H1 (cell line): ENCODE results near the gene UBE2E1. TPM values are rescaled to one million over a fixed set of nuclear protein-coding genes. Genes with fewer than 3 reads are reported as not detected.
"Not testable (repeated sequence)": the region's sequence is repeated elsewhere in the genome, so short reads cannot be mapped to it uniquely, and the experiment has no call there.

Experiments used
- CTCF ChIA-PET: fragments of 300-600 bp; sonication (Branson Sonifier 250); formaldehyde crosslinking; loops from one replicate; lab custom pipeline; 2021; ENCODE audit not compliant: partially characterized antibody; lab: Charles Lee
- POLR2A ChIA-PET: fragments of 300-600 bp; sonication (Branson Sonifier 250); formaldehyde crosslinking; loops from one replicate; lab custom pipeline; 2021; ENCODE audit warnings: inconsistent platforms; ENCODE audit not compliant: partially characterized antibody; lab: Charles Lee
- DNase-seq, 2 experiments: peaks; one replicate each; pipeline versions ENCODE4 v3.0.0 to v3.0.0-alpha.2; 2010 to 2022; ENCODE audit warnings: low spot score in 2 of 2, low read depth in 1 of 2, mixed read lengths in 1 of 2
- FAIRE-seq: peaks from 2 replicates; lab custom pipeline; 2011; peaks lifted over from hg19 to GRCh38; lab: Jason Lieb, UNC
- H2AFZ ChIP-seq: 2 replicates; pipeline ENCODE4 v1.8.1; 2012; ENCODE audit warnings: low read length, inconsistent platforms
- H2AK5ac ChIP-seq: 2 replicates; pipeline ENCODE4 v1.6.1; 2013; ENCODE audit warnings: low read depth, low read length
- H2BK120ac ChIP-seq: replicated peaks from 2 replicates; pipeline ENCODE3; 2013; ENCODE audit warnings: low read depth, low read length, inconsistent platforms
- H2BK12ac ChIP-seq: 2 replicates; pipeline ENCODE4 v1.6.1; 2013; ENCODE audit warnings: low read depth, low read length
- H2BK15ac ChIP-seq: 2 replicates; pipeline ENCODE4 v1.6.1; 2013; ENCODE audit warnings: low read length
- H2BK20ac ChIP-seq: 2 replicates; pipeline ENCODE4 v1.6.1; 2013; ENCODE audit warnings: low read length
- H2BK5ac ChIP-seq: 2 replicates; pipeline ENCODE4 v1.6.1; 2013; ENCODE audit warnings: low read depth, low read length
- H3K14ac ChIP-seq: 2 replicates; pipeline ENCODE4 v1.6.1; 2013; ENCODE audit warnings: inconsistent platforms; ENCODE audit not compliant: insufficient read length
- H3K18ac ChIP-seq: 2 replicates; pipeline ENCODE4 v1.6.1; 2013; ENCODE audit warnings: low read length; ENCODE audit errors: extremely low read depth
- H3K23ac ChIP-seq: 2 replicates; pipeline ENCODE4 v1.6.1; 2013; ENCODE audit warnings: inconsistent platforms; ENCODE audit not compliant: insufficient read length
- H3K23me2 ChIP-seq: 2 replicates; pipeline ENCODE4 v1.6.1; 2013; ENCODE audit warnings: low read depth, low read length
- H3K27ac ChIP-seq: 2 replicates; pipeline ENCODE4 v1.6.1; 2011; ENCODE audit warnings: low read depth, low read length, inconsistent platforms
- H3K27me3 ChIP-seq, 4 experiments: replicated peaks in 1 of 4; 1 replicate in 1 of 4; 2 replicates in 3 of 4; pipeline versions ENCODE4 v1.6.1 to v1.8.1; 2011 to 2013; ENCODE audit warnings: low read length in 3 of 4, mild to moderate bottlenecking in 3 of 4, inconsistent platforms in 2 of 4, mixed read lengths in 2 of 4, moderate library complexity in 1 of 4; ENCODE audit not compliant: control insufficient read depth in 3 of 4, insufficient read depth in 3 of 4; ENCODE audit errors: extremely low read depth in 1 of 4
- H3K36me3 ChIP-seq, 4 experiments: 2 replicates each; pipeline versions ENCODE4 v1.6.1 to v1.8.1; 2011 to 2013; ENCODE audit warnings: mild to moderate bottlenecking in 4 of 4, low read length in 3 of 4, moderate library complexity in 2 of 4, control low read depth in 1 of 4, inconsistent platforms in 1 of 4; ENCODE audit not compliant: insufficient read depth in 4 of 4, control insufficient read depth in 2 of 4
- H3K4ac ChIP-seq: replicated peaks from 2 replicates; pipeline ENCODE3; 2013; ENCODE audit warnings: low read length, low read depth, mixed read lengths, inconsistent platforms; ENCODE audit not compliant: insufficient read length
- H3K4me1 ChIP-seq, 4 experiments: replicated peaks in 1 of 4; 1 replicate in 1 of 4; 2 replicates in 3 of 4; pipeline versions ENCODE4 v1.6.1 to v1.8.1; 2011 to 2013; ENCODE audit warnings: low read length in 3 of 4, inconsistent platforms in 2 of 4, mixed read lengths in 1 of 4; ENCODE audit not compliant: insufficient read depth in 4 of 4, control insufficient read depth in 3 of 4
- H3K4me2 ChIP-seq, 2 experiments: 2 replicates each; pipeline versions ENCODE4 v1.6.1 to v1.8.1; 2011 to 2013; ENCODE audit warnings: low read depth in 2 of 2, low read length in 2 of 2, control low read depth in 1 of 2, inconsistent platforms in 1 of 2, mild to moderate bottlenecking in 1 of 2; ENCODE audit not compliant: insufficient read depth in 1 of 2
- H3K4me3 ChIP-seq, 4 experiments: fragments of 200-600, 300-600 bp in 1 of 4; sonication (generic), shearing (Covaris generic), sonication (Bioruptor Twin) in 1 of 4; 2 replicates each; pipeline versions ENCODE4 v1.5.1 to v1.8.1; 2011 to 2016; ENCODE audit warnings: low read length in 4 of 4, low read depth in 3 of 4, control low read depth in 2 of 4, inconsistent platforms in 2 of 4, mild to moderate bottlenecking in 2 of 4, mixed read lengths in 1 of 4, moderate library complexity in 1 of 4; ENCODE audit not compliant: insufficient read depth in 2 of 4; ENCODE audit errors: extremely low read depth in 1 of 4
- H3K56ac ChIP-seq: replicated peaks from 2 replicates; pipeline ENCODE3; 2013; ENCODE audit warnings: low read depth, mild to moderate bottlenecking, mixed read lengths, low read length, inconsistent platforms; ENCODE audit not compliant: insufficient read length
- H3K79me1 ChIP-seq: 2 replicates; pipeline ENCODE4 v1.6.1; 2013; ENCODE audit warnings: low read depth, low read length, control low read depth
- H3K79me2 ChIP-seq, 2 experiments: 2 replicates each; pipeline versions ENCODE4 v1.6.1 to v1.8.1; 2012 to 2013; ENCODE audit warnings: low read length in 2 of 2, mild to moderate bottlenecking in 2 of 2, inconsistent platforms in 1 of 2; ENCODE audit not compliant: insufficient read depth in 2 of 2, control insufficient read depth in 1 of 2
- H3K9ac ChIP-seq, 4 experiments: replicated peaks in 1 of 4; 1 replicate in 1 of 4; 2 replicates in 3 of 4; pipeline versions ENCODE4 v1.6.1 to v1.8.1; 2011 to 2013; ENCODE audit warnings: low read depth in 3 of 4, low read length in 3 of 4, control low read depth in 2 of 4, mild to moderate bottlenecking in 2 of 4, moderate library complexity in 2 of 4, inconsistent platforms in 1 of 4; ENCODE audit errors: extremely low read depth in 1 of 4
- H3K9me3 ChIP-seq, 2 experiments: 2 replicates each; pipeline versions ENCODE4 v1.6.1 to v1.8.1; 2012 to 2013; ENCODE audit warnings: mild to moderate bottlenecking in 2 of 2, moderate library complexity in 2 of 2, control low read depth in 1 of 2, inconsistent platforms in 1 of 2, low read depth in 1 of 2, low read length in 1 of 2, mixed read lengths in 1 of 2; ENCODE audit not compliant: insufficient read depth in 2 of 2
- H4K20me1 ChIP-seq, 2 experiments: replicated peaks in 1 of 2; 2 replicates each; pipeline versions ENCODE3 to v1.8.1; 2011 to 2013; ENCODE audit warnings: inconsistent platforms in 2 of 2, low read length in 2 of 2, mild to moderate bottlenecking in 1 of 2; ENCODE audit not compliant: insufficient read depth in 2 of 2, control insufficient read depth in 1 of 2
- H4K5ac ChIP-seq: 2 replicates; pipeline ENCODE4 v1.6.1; 2013; ENCODE audit warnings: low read length, low read depth, mixed read lengths, inconsistent platforms; ENCODE audit not compliant: insufficient read length
- H4K8ac ChIP-seq: 2 replicates; pipeline ENCODE4 v1.8.0; 2013; ENCODE audit warnings: mild to moderate bottlenecking, moderate library complexity, low read length, inconsistent platforms; ENCODE audit not compliant: insufficient read depth; ENCODE audit errors: extremely low read depth
- H4K91ac ChIP-seq: replicated peaks from 2 replicates; pipeline ENCODE3; 2013; ENCODE audit warnings: low read length, mixed read lengths, inconsistent platforms; ENCODE audit not compliant: insufficient read length
- WGBS, 2 experiments: shearing (Covaris generic) in 1 of 2; methylation state at CpG; one replicate each; pipeline versions ENCODE4 v1.1.6 to v1.1.7; 2013 to 2015; ENCODE audit warnings: low lambda C conversion rate in 2 of 2, mixed read lengths in 2 of 2, inconsistent platforms in 1 of 2, low coverage in 1 of 2, missing lambda C conversion rate in 1 of 2; ENCODE audit not compliant: insufficient replicate concordance in 2 of 2, insufficient coverage in 1 of 2, insufficient read length in 1 of 2; ENCODE audit errors: extremely low coverage in 1 of 2, missing lambda C conversion rate in 1 of 2; 5-methylcytosine and 5-hydroxymethylcytosine counted together
- polyA plus RNA-seq, 7 experiments: library from polyadenylated mRNA; depleted of rRNA in 3 of 7; stranded (reverse) in 5 of 7; unstranded in 2 of 7; fragments of >200 nt in 5 of 7; fragments of 200-250 nt in 2 of 7; gene quantifications; 1 replicate in 5 of 7; 2 replicates in 1 of 7; 4 replicates in 1 of 7; pipeline versions ENCODE4 v1.2.1 to v1.2.3, GENCODE V29; 2011 to 2013; ENCODE audit warnings: missing spikeins in 2 of 7, mixed read lengths in 2 of 7
- total RNA-seq: library from RNA; stranded (reverse); fragmentation: NEBNext Ultra II Directional; extraction: Animal tissue kit (Norgen Biotek cat#: 25700); gene quantifications from 2 replicates; pipeline ENCODE4 v1.2.1, GENCODE V29; 2021

UBE2E1 gene
- total and polyA plus RNA-seq, 2 of the 8 experiments (the other 6 are each of a cell fraction or from before 2014, with no cell fraction given) = 109 to 141 TPM

DNA sequence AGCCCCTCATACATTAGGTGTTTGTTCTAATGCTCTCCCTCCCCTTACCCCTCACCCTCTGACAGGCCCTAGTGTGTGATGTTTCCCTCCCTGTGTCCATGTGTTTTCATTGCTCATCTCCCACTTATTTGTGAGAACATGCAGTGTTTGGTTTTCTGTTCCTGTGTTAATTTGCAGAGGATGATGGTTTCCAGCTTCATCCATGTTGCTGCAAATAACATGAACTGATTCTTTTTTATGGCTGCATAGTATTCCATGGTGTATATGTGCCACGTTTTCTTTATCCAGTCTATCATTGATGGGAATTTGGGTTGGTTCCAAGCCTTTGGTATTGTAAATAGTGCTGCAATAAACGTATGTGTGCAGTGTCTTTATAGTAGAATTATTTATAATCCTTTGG lies 43.7 kb downstream of the UBE2E1 start:
- H4K20me1 ChIP-seq, H3K14ac ChIP-seq, FAIRE-seq, H3K9me3 ChIP-seq, H3K23ac ChIP-seq, H4K5ac ChIP-seq, H3K4me2 ChIP-seq, H3K4ac ChIP-seq, H3K56ac ChIP-seq, DNase-seq, H2BK120ac ChIP-seq, H2AK5ac ChIP-seq, H3K9ac ChIP-seq, H2BK15ac ChIP-seq, H3K79me1 ChIP-seq, CTCF ChIA-PET, H2BK5ac ChIP-seq, H3K4me1 ChIP-seq, H3K23me2 ChIP-seq, H4K8ac ChIP-seq, H2AFZ ChIP-seq, H3K27me3 ChIP-seq, H2BK20ac ChIP-seq, H4K91ac ChIP-seq, H3K18ac ChIP-seq, H2BK12ac ChIP-seq, H3K27ac ChIP-seq, H3K4me3 ChIP-seq: not testable (repeated sequence)
- WGBS, 2 experiments = 93% methylated on average over 2 of the region's 2 CpGs; no CpG with 5 or more reads in 1 of the 2 experiments
- peaks cover 4 to 95% of the 10 kb centered on the region in 2 experiments; a peak in 3 of 4 replicates for H3K79me2 ChIP-seq
- H3K36me3 ChIP-seq = peaks cover 0 to 10% (median 2%) of the 10 kb centered on the region in 4 experiments; a peak in 2 of 8 replicates
- POLR2A ChIA-PET = interaction anchor here (1.3 kb wide), 1 partner anchor 13 kb away, joined by 3 read pairs; no protein-coding TSS in a partner anchor
